Pancreas (tissue), 10 donors: ENCODE measurements around the gene RGS7. TPM values are rescaled to one million over a fixed set of nuclear protein-coding genes. Genes with fewer than 3 reads are reported as not detected.
"Not testable (repeated sequence)": the region's sequence is repeated elsewhere in the genome, so short reads cannot be mapped to it uniquely, and the experiment has no call there.

Experiments used
- ATAC-seq, 4 donors: fragments of 200-7000 bp; cut with Tn5 transposase; one replicate each; pipeline versions ENCODE4 v1.8.0 to v1.9.1; 2020; ENCODE audit warnings: mild to moderate bottlenecking in 4 of 4, moderate library complexity in 4 of 4
- DNase-seq, 6 donors: peaks; one replicate each; pipeline ENCODE4 v3.0.0-alpha.2; 2020
- FAIRE-seq: peaks from 2 replicates; lab custom pipeline; 2012; peaks lifted over from hg19 to GRCh38; lab: Jason Lieb, UNC
- H3K27ac ChIP-seq, 4 donors: fragments of 200-600 bp; sonication (generic); 1 replicate in 3 of 4; 2 replicates in 1 of 4; pipeline versions ENCODE4 v1.5.0 to v1.8.0; 2020
- H3K27me3 ChIP-seq, 4 donors: fragments of 200-600 bp; one replicate each; pipeline ENCODE4 v1.8.0; 2021
- H3K36me3 ChIP-seq, 3 donors: fragments of 200-600 bp; sonication (generic) in 1 of 3; one replicate each; pipeline versions ENCODE4 v1.5.0 to v1.8.0; 2020 to 2021
- H3K4me1 ChIP-seq, 3 donors: fragments of 200-600 bp; one replicate each; pipeline ENCODE4 v1.8.0; 2021
- H3K4me3 ChIP-seq, 4 donors: fragments of 200-600 bp; sonication (generic) in 2 of 4; one replicate each; pipeline versions ENCODE4 v1.5.0 to v1.8.0; 2020 to 2021
- H3K9me3 ChIP-seq, 4 donors: fragments of 200-600 bp; one replicate each; pipeline ENCODE4 v1.8.0; 2021
- CTCF ChIP-seq, 4 donors: fragments of 200-600 bp; sonication (generic) in 3 of 4; IDR thresholded peaks; one replicate each; pipeline versions ENCODE4 v1.5.0 to v1.8.0; 2021; ENCODE audit warnings: antibody characterized with exemption in 4 of 4
- WGBS, 2 donors: extraction: QIAGEN DNeasy Blood & Tissue Kit; methylation state at CpG; one replicate each; pipeline ENCODE4 v1.1.7; 2013; 5-methylcytosine and 5-hydroxymethylcytosine counted together
- intact Hi-C, 3 donors: fragments of 100-400 bp; cut with DNase I; formaldehyde crosslinking; loops; one replicate each; pipeline versions ENCODE4 v1.11.1 to v1.14.2; 2022
- polyA plus RNA-seq, 2 donors: library from polyadenylated mRNA; stranded (reverse); fragments of 200-250 nt; gene quantifications; one replicate each; pipeline ENCODE4 v1.2.3, GENCODE V29; 2013
- total RNA-seq, 6 donors: library from RNA; stranded (reverse); fragmentation: NEBNext Ultra II Directional in 4 of 6; extraction: Animal tissue kit (Norgen Biotek cat#: 25700) in 4 of 6; gene quantifications; one replicate each; pipeline versions ENCODE4 v1.2.1 to v1.2.4, GENCODE V29; 2021 to 2023
- donor health status: healthy with polysubstance abuse.
- donor health status: DM: no; HTN: no; CAD: no; lungs with moderate emphysema.
- donor health status: DM: no; HTN: no; CAD: no.
- donor health status: control.
- donor health status: control.
- donor health status: Bipolar disorder and iron deficiency.
- donor health status: DM: yes; HTN: yes; CAD: no.
- donor health status: DM: no; HTN: no; CAD: no.
- donor health status: DM: no; HTN: no; CAD: no.
- donor health status: DM: yes; HTN: yes; CAD: no.

RGS7 gene
- total and polyA plus RNA-seq, 8 donors, result 0.08 to 4.2 (median 0.33) TPM

DNA sequence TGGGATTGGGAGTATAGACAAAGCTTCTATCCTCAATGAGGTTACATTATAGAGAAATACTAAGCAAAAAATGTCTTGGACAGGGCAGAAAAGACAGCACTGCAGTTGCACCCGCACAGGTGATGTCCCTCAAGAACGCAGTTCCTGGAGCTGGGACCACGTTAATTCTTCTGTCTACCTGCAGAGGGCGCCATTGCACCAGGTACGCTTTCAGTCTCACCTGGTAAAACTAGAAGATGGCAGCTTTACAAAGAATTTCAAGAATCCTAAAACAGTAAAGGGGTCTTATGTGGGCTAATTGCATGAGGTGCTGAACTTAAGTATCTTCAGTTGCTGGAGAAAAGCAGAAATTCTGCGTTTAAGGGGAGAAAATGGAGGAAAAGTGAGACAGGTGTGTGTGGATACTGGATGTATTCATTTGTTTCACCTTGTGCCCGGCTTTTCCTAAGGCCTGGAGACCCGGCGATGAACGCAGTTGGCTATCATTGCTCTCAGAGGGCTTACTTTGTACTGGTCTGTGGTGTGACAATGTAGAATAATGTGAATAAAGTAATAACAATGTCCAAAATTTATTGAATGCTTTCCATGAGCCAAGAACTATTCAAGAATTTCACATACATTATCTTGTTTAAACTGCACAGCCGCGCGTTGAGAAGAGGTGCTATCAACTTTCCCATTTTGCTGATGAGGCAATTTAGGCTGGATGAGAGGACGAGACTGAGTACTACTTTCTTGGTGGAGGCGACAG lies 468.8 kb downstream of the RGS7 start:
- Histone ChIP-seq H3K4me3 (no peak overlapping the region), H3K4me1 (no peaks in the 10 kb centered on the region), H3K36me3 (no peaks in the 10 kb centered on the region), H3K9me3 (no peaks in the 10 kb centered on the region), H3K27me3 (no peaks in the 10 kb centered on the region), H3K27ac (no peak overlapping the region)
- FAIRE-seq (no peak), DNase-seq (peak; percentile 7 to 76 (median 54)), ATAC-seq (peak in 3 of 4 donors; percentile 77 to 84 (median 78))
- WGBS, 2 donors, result 36 to 41% methylated on average over 15 of the region's 15 CpGs
- intact Hi-C loops, result loop anchor here in 1 of 3 donors (10.0 kb wide), 2 partner anchors 377 to 1087 kb away; no protein-coding TSS in a partner anchor
- peak; percentile 70 to 83 (median 72) for TF ChIP-seq CTCF (IDR thresholded peaks at IDR 0.05)

GRCh38 chr1:240883490-240883889 lies 473.5 kb downstream of the RGS7 start:
- intact Hi-C loops, result loop anchor here in 1 of 3 donors (10.0 kb wide), 2 partner anchors 381 to 1091 kb away; no protein-coding TSS in a partner anchor
- H3K9me3 ChIP-seq, result no peaks in the 10 kb centered on the region
- no peaks in the 10 kb centered on the region for H3K36me3 ChIP-seq
- ATAC-seq, result no peak
- no peak overlapping the region for H3K27ac ChIP-seq
- H3K4me1 ChIP-seq, result no peaks in the 10 kb centered on the region
- DNase-seq, result no peak
- H3K27me3 ChIP-seq, result no peaks in the 10 kb centered on the region
- no peak for FAIRE-seq
- H3K4me3 ChIP-seq, result no peak overlapping the region
- WGBS, 2 donors, result 53 to 68% methylated on average over 3 of the region's 3 CpGs
- no peak for TF ChIP-seq CTCF (IDR thresholded peaks at IDR 0.05)

GRCh38 chr1:240882656-240883308 lies 474.2 kb downstream of the RGS7 start:
- FAIRE-seq, H3K27ac ChIP-seq, H3K4me1 ChIP-seq, ATAC-seq, H3K36me3 ChIP-seq, H3K4me3 ChIP-seq, H3K9me3 ChIP-seq, DNase-seq, H3K27me3 ChIP-seq: not testable (repeated sequence)
- WGBS, 2 donors, result 75 to 85% methylated on average over 6 of the region's 6 CpGs
- intact Hi-C loops, result loop anchor here in 1 of 3 donors (10.0 kb wide), 2 partner anchors 382 to 1092 kb away; no protein-coding TSS in a partner anchor

- Histone ChIP-seq H3K27me3 (no peaks in the 10 kb centered on the region), H3K4me3 (no peak overlapping the region), H3K36me3 (no peaks in the 10 kb centered on the region), H3K9me3 (no peaks in the 10 kb centered on the region), H3K27ac (no peak overlapping the region), H3K4me1 (no peaks in the 10 kb centered on the region)
- DNase-seq (no peak), FAIRE-seq (no peak), ATAC-seq (no peak)
- WGBS, 2 donors, result 76 to 88% methylated on average over 1 of the region's 1 CpG
- intact Hi-C loops, result no loop called here
- no peak for TF ChIP-seq CTCF (IDR thresholded peaks at IDR 0.05)
Measured at GRCh38 chr1:240878631-240879030, 478.4 kb downstream of the RGS7 start.

GRCh38 chr1:240877605-240878004 lies 479.4 kb downstream of the RGS7 start:
- Histone ChIP-seq H3K36me3 (no peaks in the 10 kb centered on the region), H3K27ac (no peak overlapping the region), H3K4me1 (no peaks in the 10 kb centered on the region), H3K27me3 (no peaks in the 10 kb centered on the region), H3K9me3 (no peaks in the 10 kb centered on the region), H3K4me3 (no peak overlapping the region)
- WGBS, 2 donors, result 83 to 90% methylated on average over 1 of the region's 1 CpG
- intact Hi-C loops, result no loop called here
- TF ChIP-seq CTCF (IDR thresholded peaks at IDR 0.05), result no peak
- no peak for ATAC-seq
- no peak for FAIRE-seq
- DNase-seq, result no peak
